GM19351 (cell line): ENCODE measurements around the gene MFRP.
A peak's percentile ranks its signal among the peaks of the same experiment; 100 is the strongest.

ENCODE experiments used
- ATAC-seq: cut with Tn5 transposase; IDR thresholded peaks from one replicate; pipeline ENCODE4 v1.9.1; 2021; ENCODE audit warnings: mild to moderate bottlenecking, moderate library complexity; ENCODE audit not compliant: unreplicated experiment

Gene MFRP

GRCh38 chr11:119359365-119360214 lies 13.1 kb upstream of the MFRP start:
- ATAC-seq = no peak

DNA sequence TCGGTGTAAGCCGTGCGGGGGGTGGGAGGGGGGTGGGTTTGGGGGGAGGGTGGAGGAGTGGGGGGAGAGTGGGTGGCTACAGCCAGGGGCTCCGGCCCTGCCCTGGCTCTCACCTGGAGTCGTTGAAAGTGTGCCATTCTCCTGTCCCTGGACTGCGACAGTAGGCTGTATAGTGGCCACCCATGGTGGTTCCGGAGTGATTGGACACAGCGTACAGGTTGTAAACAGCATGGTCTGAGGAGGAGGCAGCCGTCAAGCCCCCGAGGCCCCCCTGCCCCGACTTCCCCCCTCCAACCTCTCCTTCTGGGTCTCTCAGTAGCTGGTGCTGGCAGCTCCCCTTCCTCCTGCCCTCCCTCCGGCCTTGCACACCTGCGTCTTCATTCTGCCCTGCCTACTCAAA lies 10.6 kb upstream of the MFRP start:
- no peak for ATAC-seq

DNA sequence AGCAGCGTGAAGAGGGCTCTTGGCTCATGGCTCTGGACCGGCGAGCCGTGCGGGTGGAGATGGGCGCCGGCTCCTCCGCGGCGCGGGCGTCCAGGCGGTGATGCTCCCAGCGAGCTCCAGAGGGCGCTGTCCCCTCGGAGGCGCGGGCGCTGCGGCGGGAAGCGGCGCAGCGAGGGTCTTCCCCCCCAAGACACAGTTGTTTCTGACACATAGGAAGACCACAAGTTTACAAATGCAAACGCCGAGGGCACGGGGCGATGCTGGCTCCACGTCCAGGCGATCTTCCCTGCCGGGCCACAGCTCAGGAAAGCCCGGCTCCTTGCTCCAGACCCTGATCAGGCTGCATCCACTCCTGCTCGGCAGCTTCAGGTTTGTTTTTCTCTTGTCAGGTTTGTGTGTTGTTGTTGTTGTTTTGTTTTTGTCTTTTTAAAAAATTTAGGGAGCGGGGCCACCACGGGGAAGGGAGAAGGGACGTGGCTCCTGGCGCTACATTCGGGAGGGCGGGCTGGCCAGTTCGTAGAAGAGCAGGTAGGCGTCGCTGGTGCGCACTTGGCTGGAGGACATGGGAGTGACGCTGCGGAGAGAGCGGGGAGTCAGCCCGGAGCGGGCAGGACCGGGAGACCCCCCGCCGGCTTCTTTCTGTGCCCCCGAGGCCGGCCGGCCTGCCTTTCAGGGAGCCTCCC lies 10.0 kb upstream of the MFRP start:
- peak; percentile 73 for ATAC-seq

DNA sequence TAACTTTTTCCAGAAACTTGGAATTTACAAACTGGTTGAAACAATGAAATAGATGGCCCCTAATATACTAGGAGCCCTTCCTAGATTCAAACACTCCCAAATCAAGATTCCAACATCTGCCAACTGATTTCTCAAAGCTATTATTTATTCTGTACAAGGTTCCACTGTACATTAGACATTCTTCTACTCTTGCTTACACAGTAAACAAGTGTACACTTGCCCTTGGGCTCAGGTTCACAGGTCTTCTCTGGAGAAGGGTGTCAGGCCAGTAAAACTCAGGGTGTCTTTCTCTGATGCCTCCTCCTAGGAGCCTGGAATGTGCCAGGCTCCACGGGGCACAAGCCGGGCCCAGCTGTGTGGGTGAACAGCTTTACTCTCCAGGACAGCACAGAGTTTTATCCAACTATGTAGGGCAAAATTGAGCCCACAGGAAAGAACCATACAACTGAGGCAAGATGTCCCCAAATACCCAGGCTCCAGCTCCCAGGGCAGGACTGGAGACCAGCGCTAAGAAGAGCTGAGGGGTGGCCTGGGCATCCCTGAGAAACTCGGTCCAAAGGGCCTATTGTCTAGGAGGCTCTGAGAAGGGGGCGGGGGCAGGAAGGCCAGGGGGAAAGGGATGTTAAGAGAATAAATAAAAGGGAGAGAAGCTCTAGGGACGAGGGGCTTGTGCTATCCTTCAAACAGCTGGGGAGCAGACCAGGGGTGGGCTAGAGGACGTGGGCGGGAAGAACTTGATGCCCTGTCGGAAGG lies 8.8 kb upstream of the MFRP start:
- ATAC-seq = no peak

DNA sequence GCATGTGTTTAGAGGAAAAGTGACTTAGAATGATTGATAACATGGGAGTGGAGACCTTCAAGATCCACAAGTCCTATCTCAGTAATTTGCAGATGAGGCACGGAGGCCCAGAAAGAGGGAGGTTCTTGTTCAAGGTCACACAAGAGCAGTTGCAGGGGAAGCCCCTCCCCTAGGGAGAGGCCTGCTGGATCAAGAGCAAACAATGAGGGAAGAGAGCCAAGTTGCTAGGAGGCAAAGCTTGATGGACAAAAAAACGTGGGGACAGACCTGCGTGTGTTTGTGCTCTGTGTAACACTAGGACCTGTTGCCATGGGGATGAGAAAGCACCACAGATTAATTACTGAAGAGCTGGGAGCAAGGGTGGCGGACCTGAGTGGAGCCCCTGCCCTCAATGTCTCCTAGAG lies 6.4 kb upstream of the MFRP start:
- ATAC-seq = no peak

GRCh38 chr11:119351232-119351631 lies 4.7 kb upstream of the MFRP start:
- no peak for ATAC-seq

GRCh38 chr11:119350302-119350701 lies 3.8 kb upstream of the MFRP start:
- ATAC-seq = no peak

DNA sequence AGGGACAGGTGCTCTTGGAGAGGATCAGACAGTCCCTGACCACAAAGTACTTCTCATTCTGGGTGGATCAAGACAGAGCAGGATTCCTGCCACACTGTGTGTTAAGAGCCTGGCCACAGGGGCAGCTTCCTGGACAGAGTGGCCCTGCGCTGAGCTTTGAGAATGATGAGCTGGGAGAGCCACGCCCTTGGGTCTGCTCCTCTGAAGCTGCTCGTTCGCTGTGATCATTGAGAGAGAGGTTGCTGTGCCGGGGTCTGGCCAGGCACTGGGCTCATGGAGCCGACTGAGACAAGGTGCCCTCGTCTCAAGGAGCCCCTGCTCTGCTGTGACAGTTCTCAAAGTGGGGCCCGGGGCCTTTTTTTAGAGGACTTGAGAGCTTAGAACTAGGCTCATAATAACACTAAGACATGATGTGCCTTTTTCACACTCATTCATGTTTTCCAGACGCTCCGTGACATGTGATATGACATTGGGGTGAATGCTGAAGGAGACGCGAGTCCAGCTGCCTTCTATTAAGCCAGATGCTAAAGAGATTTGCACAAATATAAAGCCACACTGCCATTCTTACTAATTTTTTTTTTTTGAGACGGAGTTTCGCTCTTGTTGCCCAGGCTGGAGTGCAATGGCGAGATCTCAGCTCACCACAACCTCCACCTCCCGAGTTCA lies 1.6 kb upstream of the MFRP start:
- no peak for ATAC-seq

DNA sequence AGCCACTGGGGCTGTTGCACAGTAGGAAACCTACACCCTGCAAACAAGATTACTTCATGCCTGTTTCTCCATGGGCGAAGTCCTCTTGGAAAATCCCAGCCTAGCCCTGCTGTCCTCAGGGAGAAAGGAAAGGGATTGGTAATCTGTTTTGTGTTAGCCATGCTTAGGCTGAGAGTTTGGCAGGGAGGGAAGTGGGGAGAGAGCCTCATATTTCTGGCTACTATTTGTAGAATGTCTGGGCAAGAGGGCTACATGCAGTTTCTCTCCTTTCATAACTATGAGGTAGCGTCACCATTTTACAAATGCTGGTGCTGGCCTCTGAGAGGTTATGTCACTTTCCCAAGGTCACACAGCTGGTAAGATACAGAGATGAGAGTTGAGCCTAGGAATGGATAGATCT lies 737 bp upstream of the MFRP start:
- no peak for ATAC-seq

DNA sequence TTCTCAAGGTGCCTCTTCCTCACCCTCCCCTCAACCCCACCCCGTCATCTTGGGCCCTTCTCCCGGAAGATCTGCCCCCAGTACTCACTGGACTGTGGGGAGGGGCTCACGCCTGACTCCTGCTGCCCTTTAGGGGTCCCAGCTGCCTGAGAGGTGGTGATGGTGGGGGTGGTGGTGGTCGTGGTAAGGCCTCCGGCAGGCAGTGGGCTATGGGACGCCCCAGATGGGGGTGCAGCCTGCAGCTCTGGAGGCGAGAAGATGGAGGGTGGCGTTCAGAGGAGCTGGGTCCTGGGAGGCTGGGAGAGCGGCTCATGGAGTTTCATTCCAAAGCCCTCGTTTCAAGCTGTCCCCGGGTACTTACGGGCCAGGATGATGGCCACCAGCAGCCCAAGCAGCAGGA lies 820 bp downstream of the MFRP start:
- no peak for ATAC-seq

DNA sequence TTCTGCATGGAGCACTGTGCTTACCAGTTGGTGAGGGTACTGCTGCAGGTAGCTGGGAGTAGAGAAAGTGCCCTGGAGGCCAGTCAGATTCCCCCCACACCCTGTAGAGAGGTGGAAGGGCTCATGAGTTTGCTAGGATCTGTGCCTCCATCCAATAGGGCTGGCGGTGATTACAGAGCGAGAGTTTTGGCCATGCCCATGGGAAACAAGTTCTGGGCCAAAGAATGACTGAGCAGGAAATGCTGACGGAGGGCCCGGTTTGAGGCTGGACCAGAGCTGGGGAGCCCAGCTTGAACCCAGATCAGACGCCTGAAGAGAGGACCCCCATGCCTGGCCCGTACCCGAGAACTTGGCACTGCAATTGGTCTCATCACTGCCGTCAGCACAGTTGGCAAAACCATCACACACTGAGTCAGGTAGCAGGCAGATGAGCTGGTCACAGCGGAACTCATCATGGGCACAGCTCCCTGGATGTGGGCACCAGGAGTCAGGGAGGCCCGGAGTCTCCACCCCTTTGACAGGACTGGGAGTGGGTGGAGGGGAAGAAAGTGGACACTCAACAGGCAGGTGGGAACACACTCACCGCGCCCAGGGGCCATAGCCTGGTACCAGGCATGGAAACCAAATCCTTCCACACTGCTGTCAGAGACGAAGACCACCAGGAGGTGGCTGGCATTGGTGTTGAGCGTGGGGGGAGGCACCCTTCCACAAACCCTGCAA lies 2.1 kb downstream of the MFRP start:
- no peak for ATAC-seq

GRCh38 chr11:119343726-119344125 lies 2.8 kb downstream of the MFRP start:
- ATAC-seq = no peak

GRCh38 chr11:119342362-119343130 lies 4.0 kb downstream of the MFRP start:
- ATAC-seq = no peak

DNA sequence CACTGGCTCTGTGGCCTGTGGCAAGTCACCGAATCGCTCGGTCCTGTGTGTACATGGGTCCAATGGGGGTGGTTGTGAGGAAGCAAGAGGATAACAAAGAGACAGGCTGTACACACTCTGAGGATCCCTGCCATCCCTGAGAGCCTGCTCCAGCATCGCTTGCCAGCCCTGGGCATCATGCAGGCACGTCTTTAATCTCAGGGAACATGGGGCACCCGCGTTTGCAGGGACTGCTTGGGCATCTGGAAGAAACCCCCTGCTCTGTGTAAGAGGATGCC lies 4.5 kb downstream of the MFRP start:
- no peak for ATAC-seq

- no peak for ATAC-seq
These were observed 5.1 kb downstream of the MFRP start for GRCh38 chr11:119341222-119342022.

DNA sequence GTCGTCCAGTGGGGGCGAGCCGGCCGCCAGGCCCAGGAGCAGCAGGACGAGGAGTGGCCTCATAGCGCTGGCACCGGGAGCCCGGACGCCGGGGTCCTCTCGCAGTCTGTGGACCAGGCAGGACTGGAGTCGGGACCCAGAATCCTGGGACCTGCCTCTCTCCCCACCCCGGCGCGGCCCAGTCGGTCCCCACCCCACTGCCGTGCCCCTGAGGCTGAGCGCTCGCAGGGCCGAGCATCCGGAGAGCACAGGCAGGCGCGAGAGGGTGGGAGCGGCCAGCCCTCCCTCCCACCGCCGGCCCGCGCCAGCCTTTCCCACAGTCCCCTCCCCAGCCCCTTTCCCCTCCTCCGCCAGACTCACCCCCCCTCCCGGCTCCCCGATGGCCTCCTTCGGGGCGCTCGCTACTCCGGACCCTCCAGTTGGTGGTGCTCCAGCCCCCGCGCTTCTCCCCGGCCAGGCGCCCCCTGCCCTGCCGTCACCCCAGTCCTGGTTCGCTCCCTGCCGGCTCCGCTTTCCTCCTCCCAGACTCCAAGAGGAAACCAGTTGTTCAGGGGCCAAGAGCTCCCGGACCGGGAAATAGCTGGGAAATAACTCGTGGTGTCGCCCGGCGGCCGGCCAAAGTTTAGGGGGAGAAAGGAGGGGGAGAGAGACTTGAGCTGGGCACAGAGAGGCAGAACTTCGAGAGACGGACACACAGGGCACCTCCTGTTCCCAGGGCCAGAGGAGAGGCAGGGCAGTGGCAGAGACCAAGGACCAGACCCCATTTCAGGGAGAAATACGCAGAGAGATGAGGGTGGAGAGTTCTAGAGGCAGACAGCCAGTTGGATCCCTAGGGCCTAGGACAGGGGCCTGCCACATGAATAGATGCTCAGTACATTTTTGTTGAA lies 5.9 kb downstream of the MFRP start, which contains the start of gene C1QTNF5:
Gene C1QTNF5 (minus strand): TSS at position 549 of the 887 bp plus-strand sequence. CDS start 486 bp downstream, at position 63.
- no peak for ATAC-seq

DNA sequence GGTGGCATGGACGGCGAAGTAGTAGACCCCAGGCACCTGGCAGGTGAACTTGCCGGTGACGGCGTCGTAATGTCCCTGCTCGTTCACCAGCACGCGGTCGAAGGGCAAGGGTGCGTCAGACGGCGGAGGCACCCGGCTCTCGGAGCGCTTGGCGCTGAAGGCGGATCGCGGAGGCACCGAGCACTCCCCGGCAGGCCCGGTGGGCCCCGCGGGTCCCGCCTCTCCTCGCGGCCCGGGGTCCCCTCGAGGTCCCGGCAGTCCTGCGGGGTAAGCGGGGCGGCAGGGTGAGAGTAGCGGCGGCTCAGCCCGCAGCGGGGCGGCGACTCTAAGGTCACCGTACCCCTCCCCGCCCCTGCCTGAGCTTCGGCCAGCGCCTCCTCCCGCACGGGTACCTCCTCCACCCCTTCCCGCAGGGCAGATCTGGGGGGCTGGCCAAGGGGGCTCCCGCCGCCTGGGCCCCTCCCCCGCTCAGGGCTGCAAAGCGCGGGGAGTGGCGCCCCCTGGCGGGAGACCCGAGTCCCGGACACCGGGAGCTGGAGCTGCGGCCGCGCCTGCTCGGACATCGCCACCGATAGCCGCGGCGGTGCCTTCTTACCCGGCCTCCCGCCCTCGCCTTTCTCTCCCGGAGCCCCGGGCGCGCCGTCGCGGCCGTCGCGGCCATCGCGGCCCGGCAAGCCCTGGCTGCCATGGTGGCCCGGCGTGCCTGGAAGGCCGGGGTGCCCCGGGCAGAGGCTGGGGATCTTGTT lies 6.7 kb downstream of the MFRP start:
- no peak for ATAC-seq
